Thyroid gland (tissue), 4 donors: ENCODE data around the gene SPRN.
A peak's percentile ranks its signal among the peaks of the same experiment; 100 is the strongest.

Experiments used
- CTCF ChIP-seq, 6 experiments: fragments of 200-600 bp in 3 of 6; fragments of 450-650 bp in 3 of 6; sonication (generic) in 3 of 6; IDR thresholded peaks; one replicate each; pipeline ENCODE4 v1.5.1; 2016 to 2019; ENCODE audit warnings: antibody characterized with exemption in 6 of 6, mild to moderate bottlenecking in 2 of 6, inconsistent platforms in 1 of 6, moderate library complexity in 1 of 6
- POLR2A ChIP-seq, 2 donors: fragments of 450-650 bp; IDR thresholded peaks; one replicate each; pipeline ENCODE4 v1.6.1; 2017; ENCODE audit warnings: antibody characterized with exemption in 2 of 2, mild to moderate bottlenecking in 2 of 2, moderate library complexity in 1 of 2

- TF ChIP-seq CTCF (IDR thresholded peaks at IDR 0.05) (no peak), POLR2A (IDR thresholded peaks at IDR 0.05) (peak; percentile 8 to 22)
Observed at GRCh38 chr10:133378251-133379096, 46.0 kb downstream of the SPRN start.
